Measurements from ENCODE around the gene ASB18. TPM values are rescaled to one million over a fixed set of nuclear protein-coding genes. Genes with fewer than 3 reads are reported as not detected.

Gene ASB18
- total and polyA plus RNA-seq, 2 donors (not counting 3 experiments of a cell fraction or from before 2014, with no cell fraction given), result not detected

GRCh38 chr2:236216711-236217110, 47.5 kb downstream of the ASB18 start:
- FAIRE-seq (no peak), DNase-seq (ENCODE audit: low read depth, low spot score) (no peak)
- H3K4me2 ChIP-seq (ENCODE audit: insufficient read depth, low read length), result no peak overlapping the region
- no peak overlapping the region for H2AFZ ChIP-seq (ENCODE audit: low read depth, low read length)
- no peaks in the 10 kb centered on the region for H3K36me3 ChIP-seq (ENCODE audit: control insufficient read depth in 2 of 2, extremely low read depth in 1 of 2, insufficient read depth in 2 of 2, low read length in 2 of 2)
- ChIA-PET POLR2A (no interaction called here), CTCF (no interaction called here)
- H3K27me3 ChIP-seq (ENCODE audit: control insufficient read depth in 2 of 2, insufficient read depth in 2 of 2, low read length in 2 of 2), result no peaks in the 10 kb centered on the region
- no peak overlapping the region for H3K4me3 ChIP-seq (replicated peaks in 1 of 3; ENCODE audit: insufficient read depth in 1 of 3, low read depth in 1 of 3, low read length in 3 of 3)
- H3K4me1 ChIP-seq (ENCODE audit: control insufficient read depth, extremely low read depth, insufficient read depth, low read length), result no peaks in the 10 kb centered on the region
- BruUV-seq (replicated peaks), result no TSS peak
- H3K9me1 ChIP-seq (replicated peaks; ENCODE audit: control insufficient read depth, extremely low read depth, insufficient read depth, low read length), result no peaks in the 10 kb centered on the region
- dilution Hi-C loops (cut with MboI; ENCODE audit: extremely low pct_ligation_motif_present, low sequenced_read_pairs), result no loop called here
- H3K9me3 ChIP-seq (replicated peaks; ENCODE audit: control insufficient read depth, insufficient read depth, low read length), result no peaks in the 10 kb centered on the region
- no peaks in the 10 kb centered on the region for H4K20me1 ChIP-seq (replicated peaks; ENCODE audit: control insufficient read depth, extremely low read depth, insufficient read depth, low read length)
- H3K9ac ChIP-seq (replicated peaks; ENCODE audit: extremely low read depth, insufficient read depth, low read length), result no peak overlapping the region
- no peak overlapping the region for H3K27ac ChIP-seq (ENCODE audit: insufficient read depth, low read depth, low read length)
- H3K79me2 ChIP-seq (ENCODE audit: control insufficient read depth, insufficient read depth, low read length), result no peaks in the 10 kb centered on the region
- intact Hi-C loops (cut with micrococcal nuclease), result no loop called here
- TF ChIP-seq GATA2 (IDR thresholded peaks at IDR 0.05; ENCODE audit: insufficient read depth, insufficient read length, low read depth, low read length) (no peak), EZH2 (IDR thresholded peaks at IDR 0.05; ENCODE audit: borderline replicate concordance, low read depth, low read length, severe bottlenecking) (no peak), POLR2AphosphoS5 (IDR thresholded peaks at IDR 0.05; ENCODE audit: insufficient read depth, low read depth, low read length) (no peak), FOS (IDR thresholded peaks at IDR 0.05; ENCODE audit: borderline replicate concordance, insufficient read depth, low read length) (no peak), CTCF (IDR thresholded peaks at IDR 0.05; ENCODE audit: extremely low read depth in 1 of 2, insufficient read depth in 1 of 2, low read depth in 1 of 2, low read length in 2 of 2) (no peak), MYC (IDR thresholded peaks at IDR 0.05; ENCODE audit: low read depth, low read length) (no peak), JUN (IDR thresholded peaks at IDR 0.05; ENCODE audit: borderline replicate concordance, insufficient read depth, insufficient read length, low read depth) (no peak), MAX (IDR thresholded peaks at IDR 0.05; ENCODE audit: insufficient read depth, insufficient read length) (no peak), POLR2A (IDR thresholded peaks at IDR 0.05; ENCODE audit: low read depth, low read length) (no peak)

All from endothelial cell of umbilical vein (primary cell).